SK-N-SH (cell line): Measurements from ENCODE around the gene PAQR5. TPM values are rescaled to one million over a fixed set of nuclear protein-coding genes. Genes with fewer than 3 reads are reported as not detected.

Source experiments
- CTCF ChIA-PET: fragments of 300-600, 350-600 bp; formaldehyde crosslinking; extraction: SDS; loops from one replicate; lab custom pipeline; 2021; lab: Yijun Ruan, JAX
- POLR2A ChIA-PET: fragments of 350-600 bp; sonication (Branson Sonifier 250); formaldehyde crosslinking; extraction: SDS; loops from one replicate; lab custom pipeline; 2020; ENCODE audit warnings: antibody characterized with exemption, inconsistent platforms; lab: Yijun Ruan, JAX
- DNase-seq: peaks from one replicate; pipeline ENCODE4 v3.0.0; 2012
- H2AFZ ChIP-seq: fragments of 200-600 bp; sonication (generic); 2 replicates; pipeline ENCODE4 v1.8.1; 2016; ENCODE audit warnings: antibody characterized with exemption, mild to moderate bottlenecking, low read depth
- H3F3A ChIP-seq: fragments of 200-600 bp; sonication (generic); replicated peaks from 2 replicates; pipeline ENCODE3; 2016; ENCODE audit warnings: antibody characterized with exemption, mild to moderate bottlenecking; ENCODE audit not compliant: insufficient read depth
- H3K27ac ChIP-seq, 2 experiments: fragments of 200-500 bp in 1 of 2; fragments of 200-600 bp in 1 of 2; sonication (Bioruptor generic) in 1 of 2; sonication (generic), shearing (Covaris generic) in 1 of 2; 2 replicates each; pipeline versions ENCODE4 v1.5.1 to v1.6.1; 2014 to 2016; ENCODE audit warnings: low read depth in 2 of 2, inconsistent platforms in 1 of 2, low read length in 1 of 2, mild to moderate bottlenecking in 1 of 2, mixed read lengths in 1 of 2
- H3K27me3 ChIP-seq: fragments of 200-600 bp; sonication (generic), shearing (Covaris generic); 2 replicates; pipeline ENCODE4 v1.6.1; 2016; ENCODE audit warnings: mixed run types; ENCODE audit not compliant: insufficient read depth
- H3K36me3 ChIP-seq, 2 experiments: fragments of 200-500 bp in 1 of 2; fragments of 200-600 bp in 1 of 2; sonication (Bioruptor generic) in 1 of 2; sonication (generic) in 1 of 2; replicated peaks in 1 of 2; 2 replicates each; pipeline versions ENCODE3 to v1.5.1; 2014 to 2016; ENCODE audit warnings: low read length in 1 of 2, mild to moderate bottlenecking in 1 of 2; ENCODE audit not compliant: insufficient read depth in 2 of 2, control insufficient read depth in 1 of 2
- H3K4me1 ChIP-seq, 2 experiments: fragments of 200-500 bp in 1 of 2; fragments of 200-600 bp in 1 of 2; sonication (Bioruptor generic) in 1 of 2; sonication (generic), shearing (Covaris generic) in 1 of 2; 2 replicates each; pipeline versions ENCODE4 v1.5.1 to v1.6.1; 2014 to 2016; ENCODE audit warnings: low read depth in 1 of 2, low read length in 1 of 2, mixed run types in 1 of 2; ENCODE audit not compliant: insufficient read depth in 2 of 2, control insufficient read depth in 1 of 2
- H3K4me2 ChIP-seq: fragments of 200-600 bp; sonication (generic), shearing (Covaris generic); 2 replicates; pipeline ENCODE4 v1.6.1; 2017; ENCODE audit warnings: mixed run types
- H3K4me3 ChIP-seq, 2 experiments: fragments of 200-500 bp in 1 of 2; fragments of 200-600 bp in 1 of 2; sonication (Bioruptor generic) in 1 of 2; sonication (generic), shearing (Covaris generic) in 1 of 2; 2 replicates each; pipeline versions ENCODE4 v1.5.1 to v1.8.1; 2014 to 2016; ENCODE audit warnings: low read depth in 2 of 2, inconsistent platforms in 1 of 2, low read length in 1 of 2, mild to moderate bottlenecking in 1 of 2, mixed read lengths in 1 of 2, moderate library complexity in 1 of 2
- H3K79me2 ChIP-seq: fragments of 200-600 bp; sonication (generic); 2 replicates; pipeline ENCODE4 v1.8.1; 2017; ENCODE audit warnings: mild to moderate bottlenecking; ENCODE audit not compliant: insufficient read depth
- H3K9ac ChIP-seq: fragments of 200-600 bp; sonication (generic); 2 replicates; pipeline ENCODE4 v1.6.1; 2017; ENCODE audit warnings: mixed run types
- H3K9me2 ChIP-seq: fragments of 200-600 bp; sonication (generic); 2 replicates; pipeline ENCODE4 v1.6.1; 2017; ENCODE audit warnings: mixed run types
- H3K9me3 ChIP-seq: fragments of 200-600 bp; sonication (generic); 2 replicates; pipeline ENCODE4 v1.6.1; 2017; ENCODE audit warnings: mixed run types, mild to moderate bottlenecking, moderate library complexity
- H4K20me1 ChIP-seq: fragments of 200-600 bp; sonication (generic); 2 replicates; pipeline ENCODE4 v1.6.1; 2017; ENCODE audit warnings: mild to moderate bottlenecking, mixed run types; ENCODE audit not compliant: insufficient read depth
- CHD2 ChIP-seq: fragments of 150-350 bp; IDR thresholded peaks from 2 replicates; pipeline ENCODE4 v1.6.1; 2018; ENCODE audit warnings: low read length; ENCODE audit not compliant: partially characterized antibody
- CTCF ChIP-seq: fragments of 200-600 bp; sonication (generic); IDR thresholded peaks from 2 replicates; pipeline ENCODE4 v1.6.1; 2017; ENCODE audit warnings: antibody characterized with exemption, mild to moderate bottlenecking, moderate library complexity
- EP300 ChIP-seq, 2 experiments: IDR thresholded peaks; 2 replicates each; pipeline versions ENCODE4 v1.4.0 to v1.6.1; 2012; ENCODE audit warnings: borderline replicate concordance in 1 of 2, low read depth in 1 of 2, low read length in 1 of 2
- EZH2phosphoT487 ChIP-seq: fragments of 200-600 bp; sonication (generic); IDR thresholded peaks from 2 replicates; pipeline ENCODE4 v1.6.1; 2017; ENCODE audit warnings: low read depth, mixed run types, mild to moderate bottlenecking, antibody characterized with exemption, moderate library complexity, borderline replicate concordance
- FOXJ3 ChIP-seq: sonication (generic); formaldehyde crosslinking; IDR thresholded peaks from 2 replicates; pipeline ENCODE4 v1.5.1; 2020; ENCODE audit warnings: mild to moderate bottlenecking, missing genetic modification reagents
- FOXM1 ChIP-seq: IDR thresholded peaks from 2 replicates; pipeline ENCODE4 v1.4.0; 2012; ENCODE audit warnings: low read depth, mild to moderate bottlenecking
- GATA2 ChIP-seq: sonication (generic); formaldehyde crosslinking; IDR thresholded peaks from 2 replicates; pipeline ENCODE4 v1.5.0; 2020; ENCODE audit warnings: mild to moderate bottlenecking, missing genetic modification reagents
- JUND ChIP-seq: IDR thresholded peaks from 2 replicates; pipeline ENCODE4 v1.4.0; 2012
- MAX ChIP-seq: IDR thresholded peaks from 2 replicates; pipeline ENCODE4 v1.4.0; 2012; ENCODE audit warnings: low read depth
- MEF2A ChIP-seq: IDR thresholded peaks from 2 replicates; pipeline ENCODE4 v1.4.0; 2012; ENCODE audit warnings: low read depth, borderline replicate concordance
- NFIC ChIP-seq: IDR thresholded peaks from 2 replicates; pipeline ENCODE4 v1.4.0; 2012; ENCODE audit warnings: borderline replicate concordance
- RCOR1 ChIP-seq: fragments of 150-350 bp; IDR thresholded peaks from 2 replicates; pipeline ENCODE4 v1.6.1; 2017; ENCODE audit warnings: antibody characterized with exemption, low read length
- RFX5 ChIP-seq: IDR thresholded peaks from 2 replicates; pipeline ENCODE4 v1.6.1; 2012; ENCODE audit warnings: mild to moderate bottlenecking, improper control_type of control experiment, low read length
- SIN3A ChIP-seq: IDR thresholded peaks from 2 replicates; pipeline ENCODE4 v1.6.1; 2012; ENCODE audit warnings: low read depth, mild to moderate bottlenecking, low read length, moderate library complexity, borderline replicate concordance
- SMC3 ChIP-seq: IDR thresholded peaks from 2 replicates; pipeline ENCODE4 v1.6.1; 2012; ENCODE audit warnings: low read depth, low read length, improper control_type of control experiment
- TCF12 ChIP-seq: IDR thresholded peaks from 2 replicates; pipeline ENCODE4 v1.4.0; 2012
- TEAD4 ChIP-seq: IDR thresholded peaks from 2 replicates; pipeline ENCODE4 v1.4.0; 2012; ENCODE audit warnings: mild to moderate bottlenecking, borderline replicate concordance; ENCODE audit not compliant: insufficient read depth
- YY1 ChIP-seq: IDR thresholded peaks from 2 replicates; pipeline ENCODE4 v1.4.0; 2012; ENCODE audit warnings: low read depth, mild to moderate bottlenecking
- ZBTB33 ChIP-seq: IDR thresholded peaks from 2 replicates; pipeline ENCODE4 v1.4.0; 2012; ENCODE audit warnings: low read depth, borderline replicate concordance
- WGBS: methylation state at CpG from one replicate; pipeline ENCODE4 v1.1.6; 2017; ENCODE audit warnings: low lambda C conversion rate; 5-methylcytosine and 5-hydroxymethylcytosine counted together
- polyA plus RNA-seq, 3 experiments: library from polyadenylated mRNA; depleted of rRNA; stranded (reverse); fragments of >200 nt; gene quantifications; 2 replicates each; pipeline ENCODE4 v1.2.3, GENCODE V29; 2012

The PAQR5 gene
- polyA plus RNA-seq, 1 of the 3 experiments (the other 2 are of a cell fraction), result 3.9 TPM

- Histone ChIP-seq H3K36me3 (no peaks in the 10 kb centered on the region), H3K9me2 (no peaks in the 10 kb centered on the region), H3K79me2 (no peaks in the 10 kb centered on the region), H3K4me2 (no peak overlapping the region), H3K4me1 (no peaks in the 10 kb centered on the region; a peak in 1 of 4 replicates), H2AFZ (no peak overlapping the region), H4K20me1 (no peaks in the 10 kb centered on the region), H3K4me3 (no peak overlapping the region), H3F3A (no peaks in the 10 kb centered on the region), H3K27me3 (no peaks in the 10 kb centered on the region), H3K9me3 (no peaks in the 10 kb centered on the region), H3K27ac (no peak overlapping the region), H3K9ac (no peak overlapping the region)
- WGBS, result 89% methylated on average over 4 of the region's 4 CpGs
- DNase-seq, result no peak
- CTCF ChIA-PET, result interaction anchor here (0.8 to 1.6 kb wide), 5 partner anchors 10 to 244 kb away, joined by 4 to 5 read pairs (median 4); no protein-coding TSS in a partner anchor
- POLR2A ChIA-PET, result no interaction called here
- TF ChIP-seq MAX (no peak), TEAD4 (no peak), JUND (no peak), CHD2 (no peak), NFIC (no peak), EP300 (IDR thresholded peaks at IDR 0.05; ENCODE audit: borderline replicate concordance in 1 of 2, low read depth in 1 of 2, low read length in 1 of 2) (no peak), FOXJ3 (CRISPR knock-in tag) (no peak), MEF2A (no peak), RCOR1 (no peak), GATA2 (no peak), CTCF (no peak), EZH2phosphoT487 (no peak), TCF12 (no peak), ZBTB33 (no peak), RFX5 (no peak), SIN3A (no peak), FOXM1 (no peak), YY1 (no peak), SMC3 (no peak)
These were observed 23.5 kb upstream of the PAQR5 start for GRCh38 chr15:69275074-69275670.
